GM21528 (cell line): ENCODE data around the gene ABCG5.

Experiments
- ATAC-seq: cut with Tn5 transposase; IDR thresholded peaks from one replicate; pipeline ENCODE4 v1.9.1; 2021; ENCODE audit warnings: mild to moderate bottlenecking, moderate library complexity; ENCODE audit not compliant: unreplicated experiment, low FRiP score

The ABCG5 gene

GRCh38 chr2:43845181-43845580 is 6.5 kb upstream of the ABCG5 start:
- no peak for ATAC-seq

GRCh38 chr2:43842866-43843226 is 4.2 kb upstream of the ABCG5 start:
- ATAC-seq = no peak

DNA sequence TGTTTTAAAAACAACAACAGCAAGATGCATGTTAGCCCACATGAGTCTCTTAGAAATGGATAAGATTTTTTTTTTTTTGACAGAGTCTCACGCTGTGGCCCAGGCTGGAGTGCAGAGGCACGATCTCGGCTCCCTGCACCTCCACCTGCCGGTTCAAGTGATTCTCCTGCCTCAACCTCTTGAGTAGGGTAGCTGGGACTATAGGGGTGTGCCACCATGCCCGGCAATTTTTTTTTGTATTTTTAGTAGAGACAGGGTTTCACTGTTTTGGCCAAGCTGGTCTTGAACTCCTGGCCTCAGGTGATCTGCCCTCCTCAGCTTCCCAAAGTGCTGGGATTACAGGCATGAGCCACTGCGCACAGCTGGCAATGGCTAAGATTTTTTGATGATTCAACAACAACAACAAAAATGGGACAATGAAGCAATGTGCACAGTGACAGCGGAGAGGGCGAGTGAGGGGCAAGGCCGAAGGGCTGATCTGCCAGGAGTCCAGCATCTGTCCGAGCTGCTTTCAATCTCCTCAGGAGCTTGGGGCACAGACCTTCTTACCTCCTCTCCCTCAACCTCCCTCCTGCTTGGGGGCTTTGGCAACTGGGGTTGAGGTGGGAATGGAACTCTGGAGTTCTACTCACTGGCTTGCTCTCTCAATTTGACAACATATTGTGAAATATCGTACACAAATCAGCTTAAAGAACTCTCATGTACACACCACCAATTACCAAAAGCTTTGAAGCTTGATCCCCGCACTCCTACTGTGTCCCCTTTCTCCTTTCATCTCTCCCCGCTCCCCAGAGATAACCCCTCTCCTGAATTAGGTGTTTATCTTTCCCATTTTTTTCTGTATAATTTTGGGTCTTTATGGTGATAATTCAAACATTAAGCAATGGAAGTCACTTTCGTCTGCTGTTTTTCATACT is 3.6 kb upstream of the ABCG5 start:
- ATAC-seq = no peak

DNA sequence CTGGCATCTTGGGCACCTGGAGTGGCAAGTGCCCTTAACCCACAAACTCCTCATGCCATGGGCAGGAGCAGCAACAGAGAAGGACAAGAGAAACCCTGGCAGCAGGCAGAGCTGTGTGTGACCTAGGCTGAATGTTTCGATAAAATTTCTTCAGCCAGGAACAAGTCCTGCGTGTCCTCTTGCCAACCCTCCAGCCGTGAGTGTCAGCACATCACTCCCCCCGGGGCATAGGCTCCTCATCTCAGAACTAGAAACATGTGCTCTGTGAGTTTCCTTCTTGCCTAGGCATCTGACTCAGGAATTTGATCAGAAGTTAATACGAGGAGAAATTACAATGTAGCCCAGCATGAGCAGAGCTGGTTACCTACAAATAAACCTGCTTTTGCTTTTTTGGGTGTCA is 2.3 kb upstream of the ABCG5 start:
- ATAC-seq = no peak

- no peak for ATAC-seq
Measured at GRCh38 chr2:43839776-43840564, 1.3 kb upstream of the ABCG5 start.

DNA sequence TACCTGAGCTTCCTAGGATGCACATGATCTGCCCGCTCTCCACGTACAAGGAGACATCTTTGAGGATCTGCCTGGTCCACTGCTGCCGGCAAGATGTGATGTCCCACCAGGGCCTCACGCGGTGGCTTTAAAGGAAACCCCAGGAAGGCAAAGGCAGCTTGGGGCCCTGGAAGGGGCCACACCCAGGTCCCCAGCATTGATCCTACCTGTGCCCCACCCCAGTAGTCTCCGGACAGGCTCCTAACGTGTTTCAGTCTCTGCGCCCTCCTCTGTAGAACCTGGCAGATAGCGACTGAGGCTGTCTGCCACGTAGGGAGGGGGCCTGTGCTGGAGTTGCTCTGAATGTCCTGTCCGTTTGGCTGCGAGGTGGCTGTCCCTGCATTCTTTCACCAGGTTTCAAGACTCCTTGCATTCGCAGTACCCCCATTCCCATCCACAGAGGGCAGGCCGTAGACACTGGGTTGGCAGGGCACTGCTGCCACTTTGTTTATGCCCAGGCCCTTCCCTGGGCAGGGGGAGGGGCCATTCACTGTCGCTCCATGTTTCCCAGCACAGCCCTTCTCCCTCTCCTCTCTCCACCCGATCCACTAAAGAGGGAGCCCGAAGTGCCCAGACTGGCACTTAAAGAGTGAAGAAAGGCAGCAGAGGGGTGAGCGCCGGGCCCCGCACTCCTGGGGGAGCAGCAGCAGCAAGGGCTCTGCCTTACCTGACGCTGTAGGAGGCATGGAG is 644 bp downstream of the ABCG5 start:
- no peak for ATAC-seq

DNA sequence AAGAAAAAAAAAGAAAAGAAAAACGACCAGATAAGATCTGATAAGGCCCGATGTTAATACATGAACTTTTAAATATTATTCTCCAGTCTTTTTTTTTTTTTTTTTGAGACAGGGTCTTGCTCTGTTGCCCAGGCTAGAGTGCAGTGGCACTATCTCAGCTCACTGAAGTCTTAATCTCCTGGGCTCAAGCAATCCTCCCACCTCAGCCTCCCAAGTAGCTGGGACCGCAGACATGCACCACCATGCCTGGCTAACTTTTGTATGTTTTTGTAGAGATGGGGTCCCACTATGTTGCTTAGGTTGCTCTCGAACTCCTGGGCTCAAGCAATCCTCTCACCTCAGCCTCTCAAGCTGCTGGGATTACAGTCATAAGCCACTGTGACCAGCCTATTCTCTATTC is 1.6 kb downstream of the ABCG5 start:
- ATAC-seq = no peak

DNA sequence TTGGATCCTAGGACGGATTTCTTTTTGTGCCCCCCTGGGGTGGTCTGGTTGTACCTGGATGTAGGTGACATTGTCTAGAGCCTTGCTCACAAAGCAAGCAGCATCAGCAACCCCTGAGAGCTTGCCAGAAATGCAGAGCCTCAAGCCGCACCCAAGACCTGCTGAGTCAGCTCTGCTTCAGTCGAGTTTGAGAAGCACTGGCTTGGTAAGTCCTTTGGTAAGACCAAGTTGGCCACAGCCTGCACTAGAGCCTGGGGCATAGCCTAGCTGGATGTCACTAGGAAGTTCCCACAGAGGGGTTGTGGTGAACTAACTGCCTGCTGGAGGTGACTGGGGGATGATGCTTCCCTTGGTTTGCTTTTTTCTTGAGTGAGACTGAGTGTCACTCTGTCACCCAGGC is 6.2 kb downstream of the ABCG5 start:
- ATAC-seq = no peak

- ATAC-seq = no peak
Measured at GRCh38 chr2:43831543-43832294, 6.9 kb downstream of the ABCG5 start.

DNA sequence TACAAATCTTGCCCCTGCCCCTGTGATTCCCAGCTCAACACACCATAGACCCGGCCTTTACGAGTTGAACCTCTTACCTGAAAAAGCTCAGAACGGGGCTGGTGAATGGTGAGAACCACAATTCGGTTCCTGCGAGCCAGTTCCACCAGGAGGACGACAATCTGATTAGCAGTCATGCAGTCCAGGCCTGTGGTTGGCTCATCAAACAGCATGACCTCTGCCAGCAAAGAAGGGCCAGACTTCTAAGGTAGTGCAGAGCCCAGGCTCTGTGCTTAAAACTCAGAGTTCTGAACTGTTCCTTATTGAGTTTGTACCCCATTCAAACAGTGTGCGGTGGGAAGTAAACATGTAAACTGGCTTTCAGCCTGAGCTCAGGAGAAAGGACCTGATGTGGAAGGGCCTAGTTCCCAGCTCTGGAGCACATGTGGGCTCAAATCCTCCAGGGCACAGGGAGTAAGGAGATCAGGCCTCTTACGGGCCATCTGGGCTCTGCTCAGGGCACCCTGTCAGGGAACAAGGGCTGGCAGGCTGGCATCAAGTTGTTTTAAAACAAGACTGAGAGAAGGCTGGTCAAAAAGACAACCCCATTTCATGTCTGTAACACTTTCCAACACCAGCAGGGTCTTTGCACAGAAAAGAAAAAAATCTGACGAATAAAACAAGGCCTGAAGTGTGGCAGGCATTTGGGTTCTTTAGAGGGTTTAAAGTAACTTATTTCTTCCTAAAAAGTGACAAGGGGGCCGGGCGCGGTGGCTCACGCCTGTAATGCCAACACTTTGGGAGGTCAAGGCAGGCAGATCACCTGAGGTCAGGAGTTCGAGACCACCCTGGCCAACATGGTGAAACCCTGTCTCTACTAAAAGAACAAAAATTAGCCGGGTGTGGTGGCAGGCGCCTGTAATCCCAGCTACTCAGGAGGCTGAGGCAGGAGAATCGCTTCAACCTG is 12.1 kb downstream of the ABCG5 start:
- ATAC-seq = no peak

GRCh38 chr2:43825841-43826240 is 12.8 kb downstream of the ABCG5 start:
- no peak for ATAC-seq

GRCh38 chr2:43824951-43825493 is 13.6 kb downstream of the ABCG5 start:
- ATAC-seq = no peak

- no peak for ATAC-seq
Measured at GRCh38 chr2:43824512-43824911, 14.1 kb downstream of the ABCG5 start.

GRCh38 chr2:43823751-43824150 is 14.9 kb downstream of the ABCG5 start:
- ATAC-seq = no peak

GRCh38 chr2:43822839-43823238 is 15.8 kb downstream of the ABCG5 start:
- no peak for ATAC-seq

GRCh38 chr2:43819491-43820163 is 19.0 kb downstream of the ABCG5 start:
- ATAC-seq = no peak

GRCh38 chr2:43818761-43819160 is 19.9 kb downstream of the ABCG5 start:
- ATAC-seq = no peak

DNA sequence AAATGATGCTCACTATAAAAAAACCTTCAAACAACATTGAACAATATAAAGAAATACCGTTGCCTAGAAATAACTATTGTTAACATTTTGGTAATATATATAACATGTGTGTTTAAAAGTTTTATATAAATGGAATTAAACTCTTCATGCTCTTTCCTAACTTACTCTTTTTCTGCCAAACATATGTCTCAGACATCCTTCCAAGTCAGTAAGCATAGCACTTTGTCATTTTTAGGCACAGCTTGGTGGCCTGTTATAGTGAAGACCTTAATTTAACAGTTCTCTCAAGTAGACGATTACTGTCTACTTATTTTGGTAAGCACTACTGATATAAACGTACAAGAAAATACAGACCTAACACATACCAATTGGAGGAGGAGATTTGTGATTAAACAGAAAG is 23.9 kb downstream of the ABCG5 start:
- ATAC-seq = no peak
